IPS-18c (cell line): ENCODE measurements around the gene STOX2.

Source experiments
- H3K4me3 ChIP-seq: 2 replicates; pipeline ENCODE4 v1.7.0; 2013; ENCODE audit warnings: low read depth, mild to moderate bottlenecking, low read length, moderate library complexity; ENCODE audit not compliant: insufficient read depth
- H3K9me3 ChIP-seq: one replicate; pipeline ENCODE4 v1.6.1; 2013; ENCODE audit warnings: mild to moderate bottlenecking, low read length, moderate library complexity; ENCODE audit not compliant: control insufficient read depth, insufficient read depth

The STOX2 gene, protein sequence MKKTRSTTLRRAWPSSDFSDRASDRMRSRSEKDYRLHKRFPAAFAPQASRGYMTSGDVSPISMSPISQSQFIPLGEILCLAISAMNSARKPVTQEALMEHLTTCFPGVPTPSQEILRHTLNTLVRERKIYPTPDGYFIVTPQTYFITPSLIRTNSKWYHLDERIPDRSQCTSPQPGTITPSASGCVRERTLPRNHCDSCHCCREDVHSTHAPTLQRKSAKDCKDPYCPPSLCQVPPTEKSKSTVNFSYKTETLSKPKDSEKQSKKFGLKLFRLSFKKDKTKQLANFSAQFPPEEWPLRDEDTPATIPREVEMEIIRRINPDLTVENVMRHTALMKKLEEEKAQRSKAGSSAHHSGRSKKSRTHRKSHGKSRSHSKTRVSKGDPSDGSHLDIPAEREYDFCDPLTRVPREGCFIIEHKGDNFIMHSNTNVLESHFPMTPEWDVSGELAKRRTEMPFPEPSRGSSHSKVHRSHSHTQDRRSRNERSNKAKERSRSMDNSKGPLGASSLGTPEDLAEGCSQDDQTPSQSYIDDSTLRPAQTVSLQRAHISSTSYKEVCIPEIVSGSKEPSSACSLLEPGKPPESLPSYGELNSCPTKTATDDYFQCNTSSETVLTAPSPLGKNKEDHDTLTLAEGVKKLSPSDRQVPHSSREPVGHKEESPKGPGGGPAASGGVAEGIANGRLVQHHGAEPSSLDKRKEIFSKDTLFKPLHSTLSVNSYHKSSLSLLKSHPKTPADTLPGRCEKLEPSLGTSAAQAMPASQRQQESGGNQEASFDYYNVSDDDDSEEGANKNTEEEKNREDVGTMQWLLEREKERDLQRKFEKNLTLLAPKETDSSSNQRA (N-terminal part only)

DNA sequence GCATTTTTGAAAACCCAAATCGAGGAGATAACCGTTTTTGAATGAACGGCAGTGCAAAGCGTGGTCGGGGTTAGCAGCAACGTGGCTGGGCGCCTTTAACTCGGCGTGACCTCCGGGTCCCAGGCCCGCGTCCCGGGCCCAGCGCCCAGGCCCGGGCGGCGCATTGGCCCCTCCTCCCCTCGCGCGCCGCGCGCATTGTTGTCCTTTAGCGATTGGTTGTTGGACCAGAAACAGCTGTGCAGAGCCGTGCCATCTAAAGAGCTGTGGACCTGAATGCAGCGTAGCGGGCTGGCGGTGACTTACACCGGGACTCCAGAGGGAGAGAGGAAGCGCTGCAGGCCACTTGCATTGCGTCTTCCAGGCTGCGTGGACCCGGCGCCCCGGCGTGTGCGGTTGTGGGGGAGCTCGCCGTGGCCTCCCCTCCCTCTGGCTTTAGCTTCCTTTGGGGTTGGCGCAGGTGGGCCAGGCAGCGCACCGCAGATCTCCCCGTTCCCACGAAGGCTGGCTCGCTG, at the start of gene STOX2:
Gene STOX2, plus strand, starts transcription at position 227 of the 512 bp plus-strand sequence. CDS start 1,484 bp downstream, outside the sequence.
- no peaks in the 10 kb centered on the region for H3K9me3 ChIP-seq
- peak within 1 kb of the TSS; percentile 75 for H3K4me3 ChIP-seq

DNA sequence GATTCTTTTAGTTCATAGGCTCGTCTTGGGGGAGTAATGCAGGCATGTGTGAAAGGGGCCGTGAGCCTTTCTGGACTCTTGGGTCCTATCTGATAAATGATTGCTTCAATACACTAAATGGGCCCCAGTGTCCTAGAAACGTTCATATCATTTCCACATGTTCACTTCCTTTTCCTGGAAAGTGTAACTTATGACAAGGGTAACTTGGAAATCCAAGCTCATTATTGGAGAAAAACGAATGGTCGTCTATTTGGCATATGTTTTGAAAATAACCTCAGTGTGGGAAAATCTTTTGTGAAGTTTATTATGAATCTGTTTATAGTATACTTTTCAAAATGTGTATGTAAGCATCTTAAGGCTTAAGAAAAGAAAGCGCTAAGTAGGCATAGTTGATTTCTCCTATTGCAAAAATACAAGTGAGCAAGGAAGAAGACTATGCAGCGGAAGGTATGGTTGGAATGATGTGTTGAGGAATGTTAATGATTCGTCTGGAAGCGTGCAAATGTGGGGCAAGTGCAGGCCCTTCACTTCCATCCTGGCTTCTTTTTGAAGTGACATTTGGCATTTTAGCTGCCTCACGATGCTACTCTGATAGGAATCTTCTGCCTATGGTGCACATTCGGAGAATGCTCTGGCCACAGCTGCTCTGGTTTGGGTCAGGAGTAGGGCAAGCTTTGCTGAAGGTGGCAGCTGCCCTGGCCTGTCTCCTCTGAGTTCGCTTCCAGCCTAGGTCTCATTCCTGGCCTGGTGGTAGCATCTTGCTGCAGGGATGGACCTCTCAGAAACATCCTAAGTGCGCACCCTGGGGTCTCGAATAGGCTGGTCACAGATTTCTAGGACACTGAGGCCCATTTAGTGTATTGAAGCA, 49.5 kb upstream of the STOX2 start:
- H3K4me3 ChIP-seq = no peak overlapping the region
- H3K9me3 ChIP-seq = no peaks in the 10 kb centered on the region

DNA sequence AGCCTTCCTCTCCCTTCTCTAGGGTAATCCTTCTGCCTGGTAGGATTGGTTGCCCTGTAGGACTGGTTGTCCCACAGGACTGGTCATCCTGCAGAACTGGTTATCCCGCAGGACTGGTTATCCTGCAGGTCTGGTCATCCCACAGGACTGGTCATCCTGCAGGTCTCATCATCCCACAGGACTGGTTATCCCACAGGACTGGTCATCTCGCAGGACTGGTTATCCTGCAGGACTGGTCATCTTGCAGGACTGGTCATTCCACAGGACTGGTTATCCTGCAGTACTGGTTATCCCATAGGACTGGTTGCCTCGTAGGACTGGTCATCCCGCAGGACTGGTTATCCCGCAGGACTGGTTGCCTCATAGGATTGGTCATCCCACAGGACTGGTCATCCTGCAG, 48.1 kb upstream of the STOX2 start:
- H3K9me3 ChIP-seq = no peaks in the 10 kb centered on the region
- H3K4me3 ChIP-seq = no peak overlapping the region

DNA sequence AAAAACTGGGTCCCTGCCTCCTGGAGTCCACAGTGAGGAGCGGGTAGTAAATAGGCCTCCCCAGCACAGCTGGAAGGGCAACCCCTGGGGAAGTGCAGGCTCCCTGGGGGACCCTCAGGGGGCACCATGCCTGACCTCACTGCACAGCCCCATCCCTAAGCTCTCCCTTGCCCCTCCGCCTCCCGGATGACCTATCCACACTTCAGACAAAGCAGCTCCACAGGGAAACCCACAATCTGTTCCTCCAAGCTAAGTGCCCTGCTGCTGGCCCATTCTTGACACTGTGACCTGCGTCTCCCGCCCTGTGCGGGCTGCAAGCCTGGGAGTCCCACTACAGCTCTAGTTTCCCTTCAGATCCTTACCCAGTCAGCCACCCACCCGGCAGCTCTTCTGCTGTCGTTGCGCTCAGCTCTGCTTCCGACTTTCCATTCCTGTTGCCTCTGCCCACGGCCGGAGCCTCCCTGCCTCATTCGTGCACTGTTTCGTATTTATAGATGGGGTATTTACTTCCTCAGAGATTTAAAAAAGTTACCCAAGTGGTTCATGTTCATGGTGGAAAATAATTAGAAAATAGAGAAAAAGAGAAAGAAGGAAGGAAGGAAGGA, 47.0 kb upstream of the STOX2 start:
- Histone ChIP-seq H3K9me3 (no peaks in the 10 kb centered on the region), H3K4me3 (no peak overlapping the region)

DNA sequence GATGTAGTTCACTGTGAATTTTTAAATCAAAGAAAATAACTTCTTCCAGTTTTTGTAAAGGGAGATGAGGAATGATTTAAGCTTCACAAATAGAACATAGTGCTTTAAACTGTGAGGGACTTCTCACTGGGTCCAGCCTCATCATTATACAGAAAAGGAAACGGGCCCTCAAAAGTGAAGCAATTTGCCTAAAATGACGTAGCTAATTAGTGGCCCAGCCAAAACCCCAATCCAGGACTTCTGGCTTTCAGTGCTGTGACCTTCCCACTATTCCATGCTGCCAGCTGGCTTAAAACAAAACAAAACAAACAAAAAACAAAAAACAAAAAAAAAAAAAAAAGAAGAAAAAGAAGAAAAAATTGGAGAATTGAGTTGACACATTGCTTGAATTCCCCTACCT, 45.0 kb upstream of the STOX2 start:
- H3K9me3 ChIP-seq = no peaks in the 10 kb centered on the region
- no peak overlapping the region for H3K4me3 ChIP-seq

DNA sequence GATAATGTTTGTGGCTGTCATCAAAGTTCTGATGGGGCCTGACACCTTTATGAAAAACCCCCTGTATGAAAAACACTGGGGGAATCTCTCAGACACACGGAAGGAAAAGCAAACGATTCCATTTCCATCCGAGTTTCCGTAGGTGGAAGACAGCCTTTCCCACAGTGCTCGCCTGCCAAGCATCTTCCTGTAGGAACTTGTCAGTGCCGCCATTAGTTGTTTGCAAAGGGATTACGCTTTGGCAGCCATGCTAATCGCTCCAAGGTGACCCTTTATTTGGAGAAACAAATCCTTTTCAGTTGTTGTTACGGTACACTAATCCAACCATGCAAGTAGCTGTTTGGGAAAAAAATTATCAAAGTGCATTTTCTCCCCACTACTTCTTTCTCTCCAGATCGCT, 44.4 kb upstream of the STOX2 start:
- no peak overlapping the region for H3K4me3 ChIP-seq
- H3K9me3 ChIP-seq = no peaks in the 10 kb centered on the region

DNA sequence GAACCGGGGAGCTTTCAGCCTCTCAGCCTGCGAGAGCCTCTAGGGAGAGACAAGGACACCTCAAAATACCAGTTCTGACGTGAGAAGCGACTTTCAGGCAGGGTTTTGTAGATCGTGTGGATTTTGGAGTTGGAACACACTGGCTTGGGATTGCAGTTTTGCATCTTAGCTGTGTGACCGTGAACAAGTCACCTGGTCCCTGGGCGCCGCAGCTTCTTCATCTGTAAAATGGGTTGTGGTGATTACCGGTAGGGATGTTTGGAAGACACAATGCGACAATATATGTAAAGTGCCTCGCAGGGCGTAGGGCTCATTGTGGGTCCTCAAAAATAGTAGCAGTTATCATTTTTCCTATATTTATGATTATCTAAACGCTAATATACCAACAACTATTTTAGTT, 43.7 kb upstream of the STOX2 start:
- Histone ChIP-seq H3K9me3 (no peaks in the 10 kb centered on the region), H3K4me3 (no peak overlapping the region)

DNA sequence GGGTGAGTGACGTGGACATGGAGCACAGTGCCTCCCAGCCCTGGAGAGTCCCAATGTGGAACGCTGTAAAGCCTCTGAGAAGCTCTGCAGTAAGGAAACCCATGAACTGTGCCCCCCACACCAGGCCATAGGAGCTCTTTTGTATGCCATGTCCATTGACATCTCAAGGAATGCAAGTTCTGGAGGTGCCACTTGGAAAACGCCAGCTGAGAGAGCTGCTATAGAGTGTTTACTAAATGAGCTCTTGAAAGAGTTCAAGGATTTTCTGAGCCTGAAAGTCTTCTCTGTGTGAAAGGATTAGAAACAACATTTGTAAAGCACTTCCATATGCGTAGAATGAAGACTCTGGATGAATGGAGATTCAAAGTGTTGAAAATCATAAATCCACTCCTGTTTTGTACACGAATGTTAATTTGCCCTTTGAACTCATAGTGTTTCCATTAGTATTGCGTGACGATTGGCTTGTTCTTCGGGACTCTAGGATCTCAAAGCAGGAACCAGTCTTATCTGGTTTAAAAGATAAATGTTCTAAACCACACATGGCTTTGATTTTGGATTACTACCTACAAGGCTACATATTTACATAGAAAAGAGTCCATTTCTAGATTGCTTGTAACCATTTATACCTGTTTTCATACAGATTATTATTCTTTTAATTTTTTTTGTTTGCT, 41.8 kb upstream of the STOX2 start:
- H3K4me3 ChIP-seq = no peak overlapping the region
- H3K9me3 ChIP-seq = no peaks in the 10 kb centered on the region

DNA sequence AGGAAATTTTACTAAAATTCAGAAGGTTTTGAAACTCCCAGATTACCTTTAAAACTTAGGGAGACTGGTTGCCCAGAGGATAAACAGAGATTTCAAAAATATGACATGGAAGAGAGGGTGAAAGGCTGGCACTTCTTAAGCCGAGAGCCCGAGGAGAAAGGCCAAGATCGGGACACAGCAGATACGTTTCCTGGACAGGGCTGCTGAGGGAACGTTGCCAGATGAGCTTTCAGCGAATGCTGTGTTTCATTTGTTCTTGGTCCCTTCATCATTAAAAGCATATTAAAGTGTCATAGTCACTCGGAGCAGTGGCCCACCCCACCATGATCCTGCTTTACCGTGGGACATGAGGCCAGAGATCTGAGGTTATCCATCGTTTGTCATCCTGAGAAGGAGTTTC, 37.9 kb upstream of the STOX2 start:
- H3K9me3 ChIP-seq = no peaks in the 10 kb centered on the region

DNA sequence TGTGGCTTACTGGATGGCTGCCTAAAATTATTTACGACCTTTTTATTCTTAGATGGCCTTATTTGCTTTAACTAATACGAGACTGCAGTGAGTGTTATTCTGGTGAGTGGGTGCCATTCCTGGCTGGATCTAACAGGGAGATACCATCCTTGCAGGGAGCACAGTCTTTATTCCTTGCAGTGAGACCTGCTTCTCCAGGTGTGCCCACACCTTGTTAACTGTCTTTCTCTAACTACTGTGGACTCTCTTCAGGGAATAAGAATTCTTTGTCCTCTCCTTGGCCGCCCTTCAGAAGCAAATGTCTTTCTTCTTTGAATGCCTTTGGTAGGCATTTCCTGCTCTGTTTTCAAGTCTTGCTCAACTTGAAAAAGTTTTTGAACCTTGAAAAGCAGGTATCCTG, 34.1 kb upstream of the STOX2 start:
- Histone ChIP-seq H3K4me3 (no peak overlapping the region), H3K9me3 (no peaks in the 10 kb centered on the region)

More for the DNA sequence above, 37.9 kb upstream of the STOX2 start:
- no peak overlapping the region for H3K4me3 ChIP-seq

DNA sequence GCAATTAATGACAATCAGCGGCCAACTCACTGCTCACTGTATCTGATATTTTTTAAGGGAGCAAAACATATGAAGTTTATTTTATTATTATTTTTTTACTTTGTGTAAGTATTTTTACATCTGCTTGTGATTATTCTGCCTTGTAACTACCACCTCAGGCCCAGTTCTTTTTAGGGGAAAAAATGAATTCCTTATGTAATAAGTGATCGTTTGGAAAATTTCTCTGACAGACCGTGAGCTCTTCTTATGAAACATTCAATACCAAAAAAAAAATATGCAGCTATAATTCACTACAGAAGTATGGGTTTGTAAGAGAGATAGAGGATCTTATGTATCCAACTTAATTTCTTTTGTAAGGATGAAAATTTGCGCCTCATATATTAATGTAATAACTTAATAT, 33.5 kb upstream of the STOX2 start:
- Histone ChIP-seq H3K4me3 (no peak overlapping the region), H3K9me3 (no peaks in the 10 kb centered on the region)

DNA sequence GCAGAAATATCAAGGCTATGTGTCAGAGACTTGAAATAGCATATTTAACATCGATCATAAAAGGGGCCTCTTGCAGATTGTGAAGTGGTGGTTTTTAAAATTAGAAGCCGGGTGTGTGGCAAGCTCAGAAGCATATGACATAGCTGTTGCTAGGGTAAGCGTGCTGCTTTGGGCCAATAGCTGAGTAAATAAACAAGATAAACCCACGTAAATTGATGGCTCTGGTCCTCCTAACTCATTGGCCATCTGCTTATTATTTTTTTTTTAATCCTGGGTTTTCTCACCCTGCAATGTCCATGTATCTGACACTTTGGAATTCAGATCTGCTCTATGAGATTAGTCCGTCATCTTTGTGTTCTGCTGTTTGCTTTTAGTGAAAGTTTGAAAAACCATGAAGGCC, 32.6 kb upstream of the STOX2 start:
- H3K9me3 ChIP-seq = no peaks in the 10 kb centered on the region
- H3K4me3 ChIP-seq = no peak overlapping the region

DNA sequence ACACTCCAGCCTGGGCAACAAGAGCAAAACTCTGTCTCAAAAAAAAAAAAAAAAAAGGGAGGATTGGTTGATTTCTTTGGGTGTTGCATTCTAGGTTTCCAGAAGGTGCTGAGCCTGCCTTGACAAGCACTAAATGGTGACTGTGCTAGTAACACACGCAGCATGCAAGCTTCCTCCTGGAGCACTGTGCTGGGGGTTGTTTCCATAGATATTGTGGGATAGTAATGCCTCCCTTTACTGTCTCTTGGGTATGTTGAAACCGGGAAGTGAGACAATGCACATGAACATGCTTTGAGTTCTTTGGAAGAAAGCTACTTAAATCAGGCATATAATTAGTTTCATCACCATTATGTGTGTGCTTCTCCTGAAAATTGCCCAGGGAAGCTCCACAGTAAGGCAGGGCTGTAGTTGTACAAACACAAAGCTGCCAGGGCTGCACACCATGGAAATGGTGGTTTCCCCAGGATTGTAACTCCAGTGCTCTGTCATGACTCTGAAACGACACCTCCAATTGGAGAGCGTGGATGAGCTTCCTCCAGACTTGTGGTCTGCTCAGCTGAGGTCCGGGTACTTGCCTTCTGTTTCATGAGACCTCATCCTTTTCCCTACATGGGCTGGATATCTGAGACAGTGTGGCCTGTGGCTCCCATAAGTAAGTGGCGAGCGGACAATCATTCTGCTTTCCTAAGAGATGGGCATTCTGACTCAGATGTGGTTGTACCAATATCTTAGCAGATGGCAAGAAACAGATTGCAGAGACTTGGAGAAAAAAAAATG, 31.5 kb upstream of the STOX2 start:
- no peak overlapping the region for H3K4me3 ChIP-seq
- H3K9me3 ChIP-seq = no peaks in the 10 kb centered on the region

DNA sequence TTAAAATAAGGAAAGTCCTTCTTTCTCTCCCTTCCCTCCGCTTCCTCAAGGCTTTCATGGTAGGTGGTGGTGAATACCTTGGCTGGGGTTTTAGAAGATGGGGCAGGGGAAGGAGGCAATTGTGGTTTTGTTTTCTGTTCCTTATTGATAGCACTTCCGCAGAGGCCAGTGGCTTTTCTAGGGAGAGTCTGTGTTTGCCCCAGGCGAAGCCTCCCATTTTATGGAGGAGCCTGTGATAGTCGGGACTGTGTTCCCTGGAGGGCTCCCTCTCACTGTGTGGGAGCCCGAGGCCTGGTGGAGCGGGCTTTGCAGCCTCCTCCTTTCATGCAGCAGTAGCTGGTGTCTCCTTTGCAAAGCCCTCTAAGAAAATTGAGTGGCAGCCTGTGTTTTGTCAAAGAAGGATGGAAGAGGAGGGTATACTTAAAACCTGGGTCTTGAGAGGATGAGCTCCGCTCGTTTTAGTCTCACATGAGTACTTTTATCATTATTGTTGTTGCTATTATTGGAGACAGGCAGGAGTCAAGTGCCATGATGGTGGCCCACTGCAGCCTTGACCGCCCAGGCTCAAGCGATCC, 29.8 kb upstream of the STOX2 start:
- Histone ChIP-seq H3K4me3 (no peak overlapping the region), H3K9me3 (no peaks in the 10 kb centered on the region)

DNA sequence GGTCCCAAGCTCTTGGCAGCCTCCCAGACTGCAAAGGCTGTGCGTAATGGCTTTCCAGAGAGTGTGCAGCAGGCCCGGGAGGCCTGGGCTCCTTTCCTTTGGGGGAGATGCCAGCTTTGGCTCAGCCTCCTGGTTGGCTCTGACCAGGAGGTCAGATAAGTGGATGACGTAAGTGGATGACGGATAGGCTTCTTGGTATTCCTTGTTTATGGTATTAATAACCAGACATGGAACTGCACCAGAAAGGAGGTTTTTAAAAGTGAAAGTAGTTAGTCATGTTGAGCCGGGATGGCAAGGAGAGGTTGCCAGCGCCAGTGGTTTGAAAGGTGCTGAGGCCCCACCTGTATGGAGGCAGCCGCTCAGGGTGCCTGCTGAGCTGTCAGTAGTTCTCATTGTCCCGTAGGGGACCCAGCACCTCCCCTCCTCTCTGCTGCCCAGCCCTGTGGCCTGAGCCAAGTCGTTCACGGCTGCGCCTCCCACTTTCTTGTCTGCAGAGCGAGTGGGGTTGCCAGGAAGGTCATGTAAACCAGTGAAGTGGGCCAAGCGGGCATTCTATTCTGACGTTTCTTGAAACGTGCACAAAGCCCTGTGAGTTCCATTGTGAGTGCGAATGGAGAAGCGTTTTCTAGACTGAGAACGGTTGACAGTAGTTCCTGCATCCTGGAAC, 28.7 kb upstream of the STOX2 start:
- Histone ChIP-seq H3K4me3 (no peak overlapping the region; the same call in 1 of the 2 replicates), H3K9me3 (no peaks in the 10 kb centered on the region)
